ENCODE measurements around the gene RASA2.
"Not testable (repeated sequence)": the region's sequence is repeated elsewhere in the genome, so short reads cannot be mapped to it uniquely, and the experiment has no call there.

GRCh38 chr3:141497589-141497988 lies 10.8 kb downstream of the RASA2 start:
- TF ChIP-seq, protein P1, sequence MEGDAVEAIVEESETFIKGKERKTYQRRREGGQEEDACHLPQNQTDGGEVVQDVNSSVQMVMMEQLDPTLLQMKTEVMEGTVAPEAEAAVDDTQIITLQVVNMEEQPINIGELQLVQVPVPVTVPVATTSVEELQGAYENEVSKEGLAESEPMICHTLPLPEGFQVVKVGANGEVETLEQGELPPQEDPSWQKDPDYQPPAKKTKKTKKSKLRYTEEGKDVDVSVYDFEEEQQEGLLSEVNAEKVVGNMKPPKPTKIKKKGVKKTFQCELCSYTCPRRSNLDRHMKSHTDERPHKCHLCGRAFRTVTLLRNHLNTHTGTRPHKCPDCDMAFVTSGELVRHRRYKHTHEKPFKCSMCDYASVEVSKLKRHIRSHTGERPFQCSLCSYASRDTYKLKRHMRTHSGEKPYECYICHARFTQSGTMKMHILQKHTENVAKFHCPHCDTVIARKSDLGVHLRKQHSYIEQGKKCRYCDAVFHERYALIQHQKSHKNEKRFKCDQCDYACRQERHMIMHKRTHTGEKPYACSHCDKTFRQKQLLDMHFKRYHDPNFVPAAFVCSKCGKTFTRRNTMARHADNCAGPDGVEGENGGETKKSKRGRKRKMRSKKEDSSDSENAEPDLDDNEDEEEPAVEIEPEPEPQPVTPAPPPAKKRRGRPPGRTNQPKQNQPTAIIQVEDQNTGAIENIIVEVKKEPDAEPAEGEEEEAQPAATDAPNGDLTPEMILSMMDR (conservative IDR thresholded peaks at IDR 0.05; ENCODE audit: low read depth in 2 of 2) = not testable (repeated sequence)
- TF ChIP-seq EZH2 (IDR thresholded peaks at IDR 0.05; ENCODE audit: low read depth, unreplicated experiment); POLR2AphosphoS5 (IDR thresholded peaks at IDR 0.05; ENCODE audit: low read depth); ZNF462 (CRISPR knock-in tag; IDR thresholded peaks at IDR 0.05); ZNF331 (CRISPR knock-in tag; IDR thresholded peaks at IDR 0.05; ENCODE audit: low read depth); CREB1 (CRISPR knock-in tag; IDR thresholded peaks at IDR 0.05; ENCODE audit: low read depth); REST (IDR thresholded peaks at IDR 0.05; ENCODE audit: unreplicated experiment); STAT1 (IDR thresholded peaks at IDR 0.05; ENCODE audit: unreplicated experiment); EZH2phosphoT487 (IDR thresholded peaks at IDR 0.05; ENCODE audit: unreplicated experiment); JUNB (IDR thresholded peaks at IDR 0.05; ENCODE audit: unreplicated experiment); ZNF114 (CRISPR knock-in tag; IDR thresholded peaks at IDR 0.05): not testable (repeated sequence)
- TF ChIP-seq, protein P2, sequence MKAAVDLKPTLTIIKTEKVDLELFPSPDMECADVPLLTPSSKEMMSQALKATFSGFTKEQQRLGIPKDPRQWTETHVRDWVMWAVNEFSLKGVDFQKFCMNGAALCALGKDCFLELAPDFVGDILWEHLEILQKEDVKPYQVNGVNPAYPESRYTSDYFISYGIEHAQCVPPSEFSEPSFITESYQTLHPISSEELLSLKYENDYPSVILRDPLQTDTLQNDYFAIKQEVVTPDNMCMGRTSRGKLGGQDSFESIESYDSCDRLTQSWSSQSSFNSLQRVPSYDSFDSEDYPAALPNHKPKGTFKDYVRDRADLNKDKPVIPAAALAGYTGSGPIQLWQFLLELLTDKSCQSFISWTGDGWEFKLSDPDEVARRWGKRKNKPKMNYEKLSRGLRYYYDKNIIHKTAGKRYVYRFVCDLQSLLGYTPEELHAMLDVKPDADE (IDR thresholded peaks at IDR 0.05) = not testable (repeated sequence)

Measured in GM23338 (cell line).